ENCODE measurements around the gene TAC3.
"Not testable (repeated sequence)": the region's sequence is repeated elsewhere in the genome, so short reads cannot be mapped to it uniquely, and the experiment has no call there.

The TAC3 gene

DNA sequence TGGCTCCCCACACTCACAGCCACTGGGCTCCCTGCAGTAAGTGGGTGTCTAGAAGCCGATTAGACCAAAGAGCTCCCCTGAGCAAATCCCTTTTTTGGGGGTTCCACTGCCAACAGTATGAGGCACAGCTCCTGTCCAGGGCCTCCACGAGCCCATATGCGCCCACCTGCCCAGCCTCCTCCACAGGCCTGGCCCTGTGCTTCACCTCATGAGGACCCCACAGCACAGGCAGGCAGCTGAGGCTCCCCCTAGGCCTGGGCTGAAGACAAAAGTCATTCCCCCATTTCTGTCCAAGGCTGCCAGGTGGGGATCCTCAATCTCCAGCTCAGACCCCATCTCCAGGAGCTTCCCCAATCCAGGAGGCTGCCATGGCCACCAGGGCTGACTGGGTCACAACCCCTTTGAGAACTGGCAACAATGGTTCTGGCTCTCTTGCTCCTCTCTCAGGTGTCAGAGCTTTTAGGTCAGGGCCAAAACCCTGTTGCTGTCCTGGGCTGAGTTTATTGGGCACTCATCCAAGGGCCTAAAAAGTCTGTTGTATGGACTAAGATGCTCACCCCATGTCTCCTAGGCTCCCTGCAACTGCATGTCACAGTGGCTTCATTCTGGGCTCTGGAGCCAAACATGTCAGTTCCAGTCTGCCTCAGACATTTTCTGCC, 33.6 kb downstream of the TAC3 start:
- not testable (repeated sequence) for DNase-seq (ENCODE audit: low spot score)

DNA sequence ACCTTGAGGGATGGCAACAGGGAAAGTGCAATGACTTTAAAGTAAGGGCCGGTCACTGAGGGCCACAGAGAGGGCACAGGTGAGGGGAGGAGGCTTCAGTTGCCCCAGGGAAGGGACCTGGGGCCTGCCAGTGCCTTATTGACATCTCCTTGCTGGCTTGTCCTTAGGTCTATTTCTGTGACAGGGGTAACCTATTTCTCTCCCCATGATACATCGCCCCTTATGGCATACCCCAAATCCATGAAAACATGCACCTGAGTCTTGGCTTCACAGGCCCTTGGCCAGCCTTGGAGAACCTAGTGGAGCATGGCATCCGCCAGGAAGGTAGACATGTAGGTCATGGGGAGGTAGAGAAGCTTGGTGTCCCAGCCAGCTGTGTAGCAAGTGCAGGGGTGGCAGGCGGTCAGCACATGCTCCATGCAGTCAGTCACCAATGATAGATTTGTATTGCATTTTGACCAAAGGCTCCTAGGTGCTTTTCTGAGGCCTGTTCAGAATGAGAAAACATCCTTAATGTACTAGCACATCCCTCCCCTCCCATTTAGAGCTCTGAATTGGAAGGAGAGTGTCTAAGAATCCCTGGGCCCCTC, 35.3 kb downstream of the TAC3 start:
- no peak for DNase-seq (ENCODE audit: low spot score)

DNA sequence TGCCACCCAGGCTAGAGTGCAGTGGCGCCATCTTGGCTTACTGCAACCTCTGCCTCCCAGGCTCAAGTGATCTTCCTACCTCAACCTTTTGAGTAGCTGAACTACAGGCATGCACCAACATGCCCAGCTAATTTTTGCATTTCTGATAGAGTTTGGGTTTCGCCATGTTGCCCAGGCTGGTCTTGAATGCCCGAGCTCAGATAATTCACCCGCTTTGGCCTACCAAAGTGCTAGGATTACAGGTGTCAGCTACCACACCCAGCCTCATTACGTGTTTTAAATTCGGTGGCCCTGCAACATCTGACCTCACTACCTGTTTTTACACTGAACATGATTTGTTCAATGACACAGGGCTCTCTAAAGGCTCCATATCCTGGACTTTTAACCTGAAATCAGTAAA, 36.1 kb downstream of the TAC3 start:
- DNase-seq (ENCODE audit: low spot score): no peak

DNA sequence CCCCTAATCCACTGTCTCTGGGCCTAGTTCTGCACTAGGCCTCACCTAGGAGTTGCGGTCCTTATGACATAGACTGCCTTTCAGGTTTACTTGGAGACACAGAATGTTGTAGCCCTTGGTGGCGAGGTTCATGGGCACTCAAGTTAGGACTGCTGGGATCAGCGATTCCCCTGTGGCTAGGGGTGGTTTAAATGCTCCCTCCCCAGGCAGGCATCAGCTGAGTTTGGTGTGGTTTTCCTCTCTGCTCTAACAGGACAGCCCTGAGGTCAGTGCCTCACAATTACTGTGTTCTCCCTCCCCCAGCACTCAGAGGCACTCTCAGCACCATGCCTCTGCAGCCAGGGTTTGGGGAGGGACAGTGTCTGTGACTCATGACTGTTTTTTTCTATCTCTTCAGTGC, 36.7 kb downstream of the TAC3 start:
- DNase-seq (ENCODE audit: low spot score): no peak

DNA sequence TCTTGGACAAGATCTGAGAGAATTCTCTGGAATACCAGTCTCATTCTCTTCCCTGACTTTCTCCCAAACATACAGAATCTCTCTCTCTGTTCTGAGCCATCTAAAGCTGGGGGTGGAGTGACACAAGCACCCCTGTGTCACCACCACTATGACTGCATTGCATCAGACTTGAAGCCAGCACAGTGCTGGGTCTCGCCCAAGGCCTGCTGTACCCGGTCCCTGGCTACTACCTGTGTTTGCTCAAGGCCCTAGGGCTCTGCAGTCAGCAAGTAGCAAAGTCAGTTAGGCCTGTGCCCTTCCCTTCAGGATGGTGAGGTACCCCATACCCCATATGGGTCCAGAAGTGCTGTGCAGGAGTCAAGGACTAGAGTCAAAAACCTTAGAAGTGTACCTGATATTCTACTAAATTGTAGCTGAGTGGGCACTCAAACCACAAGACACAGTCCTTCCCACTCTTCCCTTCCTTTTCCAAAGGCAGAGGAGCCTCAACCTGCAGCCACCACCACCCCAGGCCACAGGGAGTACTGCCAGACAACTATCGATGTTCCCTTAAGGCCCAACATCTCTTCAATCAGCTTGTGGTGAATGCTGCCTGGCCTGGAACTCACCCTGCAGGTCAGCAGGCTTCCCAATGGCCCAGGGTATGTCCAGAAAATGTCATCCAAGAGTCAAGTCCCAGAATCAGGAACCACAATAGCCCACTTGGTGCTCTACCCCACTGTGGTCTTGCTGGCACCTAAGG, 37.8 kb downstream of the TAC3 start:
- no peak for DNase-seq (ENCODE audit: low spot score)

DNA sequence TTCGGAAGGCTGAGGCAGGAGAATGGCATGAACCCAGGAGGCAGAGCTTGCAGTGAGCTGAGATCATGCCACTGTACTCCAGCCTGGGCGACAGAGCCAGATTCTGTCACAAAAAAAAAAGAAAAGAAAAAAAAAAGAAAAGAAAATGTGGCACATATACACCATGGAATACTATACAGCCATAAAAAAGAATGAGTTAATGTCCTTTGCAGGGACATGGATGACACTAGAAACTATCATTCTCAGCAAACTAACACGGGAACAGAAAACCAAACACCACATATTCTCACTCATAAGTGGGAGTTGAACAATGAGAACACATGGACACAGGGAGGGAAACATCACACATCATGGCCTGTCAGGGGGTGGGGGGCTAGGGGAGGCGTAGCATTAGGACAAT, 39.0 kb downstream of the TAC3 start:
- not testable (repeated sequence) for DNase-seq (ENCODE audit: low spot score)

DNA sequence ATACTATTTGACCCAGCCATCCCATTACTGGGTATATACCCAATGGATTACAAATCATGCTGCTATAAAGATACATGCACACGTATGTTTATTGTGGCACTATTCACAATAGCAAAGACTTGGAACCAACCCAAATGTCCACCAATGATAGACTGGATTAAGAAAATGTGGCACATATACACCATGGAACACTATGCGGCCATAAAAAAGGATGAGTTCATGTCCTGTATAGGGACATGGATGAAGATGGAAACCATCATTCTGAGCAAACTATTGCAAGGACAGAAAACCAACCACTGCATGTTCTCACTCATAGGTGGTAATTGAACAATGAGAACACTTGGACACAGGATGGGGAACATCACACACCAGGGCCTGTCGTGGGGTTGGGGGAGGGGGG, 42.1 kb downstream of the TAC3 start:
- DNase-seq (ENCODE audit: low spot score): not testable (repeated sequence)

DNA sequence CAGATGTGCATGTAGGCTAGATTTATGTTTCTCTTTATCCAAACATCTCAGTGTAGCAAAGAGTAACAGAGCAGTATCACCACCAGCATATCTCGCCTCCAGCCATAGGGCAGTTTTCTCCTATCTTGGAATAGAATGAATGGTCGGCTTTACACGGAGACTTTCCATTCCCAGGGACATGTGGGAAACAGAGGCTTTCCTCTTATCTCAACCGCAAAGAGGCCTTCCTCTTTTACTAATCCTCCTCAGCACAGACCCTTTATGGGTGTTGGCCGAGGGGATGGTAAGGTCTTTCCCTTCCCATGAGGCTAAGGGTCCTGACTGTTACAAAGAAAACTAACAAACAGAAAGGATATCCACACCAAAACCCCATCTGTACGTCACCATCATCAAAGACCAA, 47.4 kb downstream of the TAC3 start:
- DNase-seq (ENCODE audit: low spot score): not testable (repeated sequence)

DNA sequence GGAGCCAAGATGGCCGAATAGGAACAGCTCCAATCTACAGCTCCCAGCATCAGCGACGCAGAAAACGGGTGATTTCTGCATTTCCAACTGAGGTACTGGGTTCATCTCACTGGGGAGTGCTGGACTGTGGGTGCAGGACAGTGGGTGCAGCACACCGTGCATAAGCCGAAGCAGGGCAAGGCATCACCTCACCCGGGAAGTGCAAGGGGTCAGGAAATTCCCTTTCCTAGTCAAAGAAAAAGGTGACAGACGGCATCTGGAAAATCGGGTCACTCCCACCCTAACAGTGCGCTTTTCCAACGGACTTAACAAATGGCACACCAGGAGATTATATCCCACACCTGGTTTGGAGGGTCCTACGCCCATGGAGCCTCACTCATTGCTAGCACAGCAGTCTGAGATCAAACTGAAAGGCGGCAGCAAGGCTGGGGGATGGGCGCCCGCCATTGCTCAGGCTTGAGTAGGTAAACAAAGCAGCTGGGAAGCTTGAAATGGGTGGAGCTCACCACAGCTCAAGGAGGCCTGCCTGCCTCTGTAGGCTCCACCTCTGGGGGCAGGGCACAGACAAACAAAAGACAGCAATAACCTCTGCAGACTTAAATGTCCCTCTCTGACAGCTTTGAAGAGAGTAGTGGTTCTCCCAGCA, 50.2 kb downstream of the TAC3 start:
- not testable (repeated sequence) for DNase-seq (ENCODE audit: low spot score)

DNA sequence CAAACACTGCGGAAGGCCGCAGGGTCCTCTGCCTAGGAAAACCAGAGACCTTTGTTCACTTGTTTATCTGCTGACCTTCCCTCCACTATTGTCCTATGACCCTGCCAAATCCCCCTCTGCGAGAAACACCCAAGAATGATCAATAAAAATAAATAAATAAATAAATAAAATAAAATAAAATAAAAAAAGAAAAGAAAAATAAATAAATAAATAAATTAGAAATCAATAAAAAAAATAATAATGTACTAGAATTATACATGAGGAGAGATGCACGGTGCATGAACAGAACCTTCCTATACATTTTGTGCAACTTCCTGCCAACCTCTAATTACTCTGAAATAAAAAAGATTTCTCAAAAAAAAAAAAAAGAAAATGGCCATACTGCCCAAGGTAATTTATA, 51.2 kb downstream of the TAC3 start:
- DNase-seq (ENCODE audit: low spot score): not testable (repeated sequence)

DNA sequence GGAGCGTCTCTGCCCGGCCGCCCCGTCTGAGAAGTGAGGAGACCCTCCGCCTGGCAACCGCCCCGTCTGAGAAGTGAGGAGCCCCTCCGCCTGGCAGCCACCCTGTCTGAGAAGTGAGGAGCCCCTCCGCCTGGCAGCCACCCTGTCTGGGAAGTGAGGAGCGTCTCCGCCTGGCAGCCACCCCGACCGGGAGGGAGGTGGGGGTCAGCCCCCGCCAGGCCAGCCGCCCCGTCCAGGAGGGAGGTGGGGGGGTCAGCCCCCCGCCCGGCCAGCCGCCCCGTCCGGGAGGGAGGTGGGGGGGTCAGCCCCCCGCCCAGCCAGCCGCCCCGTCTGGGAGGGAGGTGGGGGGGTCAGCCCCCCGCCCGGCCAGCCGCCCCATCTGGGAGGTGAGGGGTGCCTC, 52.8 kb downstream of the TAC3 start:
- DNase-seq (ENCODE audit: low spot score): not testable (repeated sequence)

DNA sequence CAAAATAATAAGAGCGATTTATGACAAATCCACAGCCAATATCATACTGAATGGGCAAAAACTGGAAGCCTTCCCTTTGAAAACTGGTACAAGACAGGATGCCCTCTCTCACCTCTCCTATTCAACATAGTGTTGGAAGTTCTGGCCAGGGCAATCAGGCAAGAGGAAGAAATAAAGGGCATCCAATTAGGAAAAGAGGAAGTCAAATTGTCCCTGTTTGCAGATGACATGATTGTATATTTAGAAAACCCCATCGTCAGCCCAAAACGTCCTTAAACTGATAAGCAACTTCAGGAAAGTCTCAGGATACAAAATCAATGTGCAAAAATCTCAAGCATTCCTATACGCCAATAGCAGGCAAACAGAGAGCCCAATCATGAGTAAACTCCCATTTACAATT, 54.1 kb downstream of the TAC3 start:
- not testable (repeated sequence) for DNase-seq (ENCODE audit: low spot score)
